Skin of body (tissue), 2 donors: ENCODE measurements around the gene CDH22. TPM values are rescaled to one million over a fixed set of nuclear protein-coding genes. Genes with fewer than 3 reads are reported as not detected.

Experiments
- DNase-seq: peaks from one replicate; lab custom pipeline; 2025; lab: John Stamatoyannopoulos, UW
- total RNA-seq: library from RNA; depleted of rRNA; stranded (reverse); fragments of >200 nt; gene quantifications from one replicate; pipeline ENCODE4 v1.2.3, GENCODE V29; 2014

The CDH22 gene
- total RNA-seq, 1 donor from 2014 or later = 0.89 TPM

GRCh38 chr20:46243707-46244628, 64.3 kb downstream of the CDH22 start:
- DNase-seq = no peak

GRCh38 chr20:46242390-46242789, 65.9 kb downstream of the CDH22 start:
- no peak for DNase-seq

GRCh38 chr20:46240881-46241280, 67.4 kb downstream of the CDH22 start:
- DNase-seq = no peak

- DNase-seq = no peak
These were observed 68.2 kb downstream of the CDH22 start for GRCh38 chr20:46240065-46240464.

GRCh38 chr20:46237736-46238135, 70.6 kb downstream of the CDH22 start:
- DNase-seq = no peak

- no peak for DNase-seq
These were observed 71.1 kb downstream of the CDH22 start for GRCh38 chr20:46237227-46237626.

- DNase-seq = no peak
These were observed 73.2 kb downstream of the CDH22 start for GRCh38 chr20:46235077-46235476.

- no peak for DNase-seq
These were observed 74.6 kb downstream of the CDH22 start for GRCh38 chr20:46233701-46234100.

GRCh38 chr20:46232539-46232938, 75.8 kb downstream of the CDH22 start:
- DNase-seq = no peak

- DNase-seq = no peak
These were observed 77.5 kb downstream of the CDH22 start for GRCh38 chr20:46230801-46231282.

- DNase-seq = no peak
These were observed 78.2 kb downstream of the CDH22 start for GRCh38 chr20:46230106-46230491.

- no peak for DNase-seq
These were observed 78.7 kb downstream of the CDH22 start for GRCh38 chr20:46229478-46230105.

GRCh38 chr20:46228670-46229069, 79.6 kb downstream of the CDH22 start:
- DNase-seq = no peak

GRCh38 chr20:46227272-46227767, 81.0 kb downstream of the CDH22 start:
- DNase-seq = no peak

- DNase-seq = no peak
These were observed 81.7 kb downstream of the CDH22 start for GRCh38 chr20:46226602-46227001.

- DNase-seq = no peak
These were observed 85.7 kb downstream of the CDH22 start for GRCh38 chr20:46222521-46223007.

- DNase-seq = no peak
These were observed 87.0 kb downstream of the CDH22 start for GRCh38 chr20:46221256-46221833.

GRCh38 chr20:46220455-46221207, 87.7 kb downstream of the CDH22 start:
- DNase-seq = no peak

GRCh38 chr20:46219920-46220319, 88.4 kb downstream of the CDH22 start:
- no peak for DNase-seq

GRCh38 chr20:46219190-46219589, 89.1 kb downstream of the CDH22 start:
- DNase-seq = no peak

GRCh38 chr20:46218656-46219055, 89.6 kb downstream of the CDH22 start:
- no peak for DNase-seq
